Lower leg skin (tissue), 3 donors: Measurements from ENCODE around the gene POLR3B.

Experiments used
- POLR2A ChIP-seq, 2 donors: fragments of 450-650 bp; IDR thresholded peaks; one replicate each; pipeline ENCODE4 v1.6.1; 2016 to 2017; ENCODE audit warnings: antibody characterized with exemption in 2 of 2, mild to moderate bottlenecking in 1 of 2, moderate library complexity in 1 of 2
- TF ChIP-seq, protein P1 (sequence below), 3 donors: fragments of 450-650 bp; IDR thresholded peaks; one replicate each; pipeline ENCODE4 v1.5.1; 2016; ENCODE audit warnings: antibody characterized with exemption in 3 of 3, mild to moderate bottlenecking in 3 of 3, moderate library complexity in 2 of 3

GRCh38 chr12:106416273-106416672, 58.7 kb downstream of the POLR3B start:
- TF ChIP-seq, protein P1, sequence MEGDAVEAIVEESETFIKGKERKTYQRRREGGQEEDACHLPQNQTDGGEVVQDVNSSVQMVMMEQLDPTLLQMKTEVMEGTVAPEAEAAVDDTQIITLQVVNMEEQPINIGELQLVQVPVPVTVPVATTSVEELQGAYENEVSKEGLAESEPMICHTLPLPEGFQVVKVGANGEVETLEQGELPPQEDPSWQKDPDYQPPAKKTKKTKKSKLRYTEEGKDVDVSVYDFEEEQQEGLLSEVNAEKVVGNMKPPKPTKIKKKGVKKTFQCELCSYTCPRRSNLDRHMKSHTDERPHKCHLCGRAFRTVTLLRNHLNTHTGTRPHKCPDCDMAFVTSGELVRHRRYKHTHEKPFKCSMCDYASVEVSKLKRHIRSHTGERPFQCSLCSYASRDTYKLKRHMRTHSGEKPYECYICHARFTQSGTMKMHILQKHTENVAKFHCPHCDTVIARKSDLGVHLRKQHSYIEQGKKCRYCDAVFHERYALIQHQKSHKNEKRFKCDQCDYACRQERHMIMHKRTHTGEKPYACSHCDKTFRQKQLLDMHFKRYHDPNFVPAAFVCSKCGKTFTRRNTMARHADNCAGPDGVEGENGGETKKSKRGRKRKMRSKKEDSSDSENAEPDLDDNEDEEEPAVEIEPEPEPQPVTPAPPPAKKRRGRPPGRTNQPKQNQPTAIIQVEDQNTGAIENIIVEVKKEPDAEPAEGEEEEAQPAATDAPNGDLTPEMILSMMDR (IDR thresholded peaks at IDR 0.05): no peak
- TF ChIP-seq POLR2A (IDR thresholded peaks at IDR 0.05): no peak
